Heart left ventricle (tissue), 16 donors: ENCODE measurements around the gene WNT8B. TPM values are rescaled to one million over a fixed set of nuclear protein-coding genes. Genes with fewer than 3 reads are reported as not detected.

ENCODE experiments used
- ATAC-seq, 4 donors: fragments of 200-7000 bp; cut with Tn5 transposase; one replicate each; pipeline ENCODE4 v1.9.1; 2020 to 2022; ENCODE audit warnings: moderate library complexity in 4 of 4, mild to moderate bottlenecking in 3 of 4, moderate number of reproducible peaks in 1 of 4
- DNase-seq, 5 donors: peaks; one replicate each; pipeline ENCODE4 v3.0.0-alpha.2; 2020
- H3K27ac ChIP-seq, 12 donors: fragments of 200-600 bp; sonication (generic) in 4 of 12; one replicate each; pipeline versions ENCODE4 v1.5.0 to v1.8.0; 2016 to 2022; ENCODE audit warnings: mild to moderate bottlenecking in 2 of 12
- H3K27me3 ChIP-seq, 9 donors: fragments of 200-600 bp; sonication (generic) in 2 of 9; one replicate each; pipeline versions ENCODE4 v1.5.1 to v1.8.0; 2016 to 2022; ENCODE audit warnings: mild to moderate bottlenecking in 3 of 9
- H3K36me3 ChIP-seq, 9 donors: fragments of 200-600 bp; sonication (generic) in 2 of 9; one replicate each; pipeline versions ENCODE4 v1.5.0 to v1.8.0; 2018 to 2022; ENCODE audit warnings: mild to moderate bottlenecking in 2 of 9
- H3K4me1 ChIP-seq, 12 donors: fragments of 200-600 bp; sonication (generic) in 4 of 12; one replicate each; pipeline versions ENCODE4 v1.5.0 to v1.8.0; 2016 to 2022; ENCODE audit warnings: mild to moderate bottlenecking in 3 of 12
- H3K4me3 ChIP-seq, 12 donors: fragments of 200-600 bp; sonication (generic) in 4 of 12; one replicate each; pipeline versions ENCODE4 v1.5.0 to v1.8.0; 2017 to 2022; ENCODE audit warnings: mild to moderate bottlenecking in 9 of 12, moderate library complexity in 4 of 12
- H3K9me3 ChIP-seq, 12 donors: fragments of 200-600 bp; sonication (generic) in 4 of 12; one replicate each; pipeline versions ENCODE4 v1.5.0 to v1.8.0; 2016 to 2022; ENCODE audit warnings: mild to moderate bottlenecking in 1 of 12
- CTCF ChIP-seq, 12 donors: fragments of 200-600 bp; sonication (generic) in 4 of 12; IDR thresholded peaks; one replicate each; pipeline versions ENCODE4 v1.5.0 to v1.8.0; 2018 to 2022; ENCODE audit warnings: antibody characterized with exemption in 12 of 12, mild to moderate bottlenecking in 5 of 12
- POLR2A ChIP-seq, 2 donors: fragments of 450-650 bp; IDR thresholded peaks; one replicate each; pipeline ENCODE4 v1.6.1; 2017; ENCODE audit warnings: antibody characterized with exemption in 2 of 2, mild to moderate bottlenecking in 2 of 2, moderate library complexity in 2 of 2
- WGBS, 4 donors: extraction: QIAGEN DNeasy Blood & Tissue Kit in 2 of 4; methylation state at CpG; one replicate each; pipeline versions ENCODE4 v1.1.5 to v1.1.7; 2013 to 2018; 5-methylcytosine and 5-hydroxymethylcytosine counted together
- intact Hi-C, 10 donors: fragments of 100-400 bp; cut with DNase I; formaldehyde crosslinking; loops; one replicate each; pipeline versions ENCODE4 v1.11.1 to v1.14.2; 2022
- polyA plus RNA-seq, 2 donors: library from polyadenylated mRNA; stranded (reverse); fragments of 200-250 nt; gene quantifications; one replicate each; pipeline ENCODE4 v1.2.3, GENCODE V29; 2013
- total RNA-seq, 9 donors: library from RNA; depleted of rRNA in 2 of 9; stranded (reverse); fragments of >200 nt in 2 of 9; fragmentation: NEBNext Ultra II Directional in 3 of 9; extraction: Animal tissue kit (Norgen Biotek cat#: 25700) in 3 of 9; gene quantifications; one replicate each; pipeline versions ENCODE4 v1.1.0 to v1.2.4, GENCODE V29; 2016 to 2023
- donor health status: ischemic (EF 13 %, LVEDD 7.1; RV severe dilation, severe dysfunction).
- donor health status: healthy with polysubstance abuse.
- donor health status: DM: no; HTN: yes; CAD: no.
- donor health status: DM: no; HTN: no; CAD: no.
- donor health status: ischemic (EF 25% LVEDD 6.9; RV normal size, moderate dysfunction).
- donor health status: ischemic (EF 25% LVEDD 5.7; RV mildly dilated, moderate dysfunction).
- donor health status: healthy.
- donor health status: DM: yes; HTN: yes; CAD: no.
- donor health status: ischemic (EF 35%, LVEDD 5.7; RV mildly dilated, moderate dysfunction).
- donor health status: nonischemic (EF 11% LVEDD 7.7; RV severe dilation, severe dysfunction).
- donor health status: DM: yes; HTN: yes; CAD: no.
- donor health status: PGD.
- donor health status: ischemic (EF 29% LVEDD 5.4; RV normal size, mild dysfunction).
- donor health status: nonischemic (EF 23%, LVEDD 6.1; RV moderate dilation, normal function).

The WNT8B gene
- total and polyA plus RNA-seq, 11 donors: not detected

- Histone ChIP-seq H3K27ac (no peak overlapping the region), H3K9me3 (no peaks in the 10 kb centered on the region), H3K36me3 (peaks cover 0 to 26% (median 13%) of the 10 kb centered on the region in 9 donors), H3K4me3 (peak overlapping the region in 7 of 12 donors; percentile 45 to 59 (median 53)), H3K27me3 (peaks cover 0 to 43% (median 18%) of the 10 kb centered on the region in 9 donors), H3K4me1 (peaks cover 0 to 18% (median 15%) of the 10 kb centered on the region in 12 donors)
- TF ChIP-seq CTCF (IDR thresholded peaks at IDR 0.05) (peak in 4 of 12 donors; percentile 0 to 22 (median 4)), POLR2A (IDR thresholded peaks at IDR 0.05) (no peak)
- WGBS, 4 donors: 43 to 45% (median 44%) methylated on average over 5 of the region's 5 CpGs
- no peak for DNase-seq
- intact Hi-C loops: loop anchor here in 1 of 10 donors (5.0 kb wide), 1 partner anchor 34 kb away; the partner anchor contains the start of gene SEC31B
- ATAC-seq: no peak
Measured at GRCh38 chr10:100482834-100483185, 20.0 kb downstream of the WNT8B start.

- Histone ChIP-seq H3K4me1 (peaks cover 0 to 18% (median 15%) of the 10 kb centered on the region in 12 donors), H3K27me3 (peaks cover 0 to 36% (median 14%) of the 10 kb centered on the region in 9 donors), H3K4me3 (no peak overlapping the region), H3K27ac (no peak overlapping the region), H3K9me3 (no peaks in the 10 kb centered on the region), H3K36me3 (peaks cover 0 to 36% (median 26%) of the 10 kb centered on the region in 9 donors)
- intact Hi-C loops: loop anchor here in 1 of 10 donors (5.0 kb wide), 1 partner anchor 33 kb away; the partner anchor contains the start of gene SEC31B
- no peak for ATAC-seq
- 85 to 87% (median 86%) methylated on average over 5 of the region's 5 CpGs for WGBS, 4 donors
- TF ChIP-seq POLR2A (IDR thresholded peaks at IDR 0.05): no peak
- no peak for TF ChIP-seq CTCF (IDR thresholded peaks at IDR 0.05)
- no peak for DNase-seq
Measured at GRCh38 chr10:100483876-100484666, 21.3 kb downstream of the WNT8B start.

GRCh38 chr10:100485366-100485765, 22.6 kb downstream of the WNT8B start:
- Histone ChIP-seq H3K36me3 (peaks cover 0 to 47% (median 39%) of the 10 kb centered on the region in 9 donors), H3K27ac (no peak overlapping the region), H3K9me3 (no peaks in the 10 kb centered on the region), H3K27me3 (peaks cover 0 to 23% (median 7%) of the 10 kb centered on the region in 9 donors), H3K4me3 (no peak overlapping the region), H3K4me1 (peaks cover 0 to 18% (median 15%) of the 10 kb centered on the region in 12 donors)
- WGBS, 4 donors: 63 to 73% (median 69%) methylated on average over 8 of the region's 8 CpGs
- no peak for TF ChIP-seq CTCF (IDR thresholded peaks at IDR 0.05)
- no peak for TF ChIP-seq POLR2A (IDR thresholded peaks at IDR 0.05)
- intact Hi-C loops: no loop called here
- ATAC-seq: no peak
- DNase-seq: no peak

GRCh38 chr10:100485801-100486495, 23.1 kb downstream of the WNT8B start:
- Histone ChIP-seq H3K4me1 (peaks cover 0 to 18% (median 15%) of the 10 kb centered on the region in 12 donors), H3K27me3 (peaks cover 0 to 17% (median 3%) of the 10 kb centered on the region in 9 donors), H3K27ac (no peak overlapping the region), H3K36me3 (peaks cover 0 to 52% (median 42%) of the 10 kb centered on the region in 9 donors), H3K9me3 (no peaks in the 10 kb centered on the region), H3K4me3 (no peak overlapping the region)
- TF ChIP-seq CTCF (IDR thresholded peaks at IDR 0.05) (no peak), POLR2A (IDR thresholded peaks at IDR 0.05) (no peak)
- WGBS, 4 donors: 88 to 90% (median 89%) methylated on average over 10 of the region's 10 CpGs
- ATAC-seq (no peak), DNase-seq (no peak)
- intact Hi-C loops: no loop called here
